ENCODE measurements around the gene ZNF66.

DNA sequence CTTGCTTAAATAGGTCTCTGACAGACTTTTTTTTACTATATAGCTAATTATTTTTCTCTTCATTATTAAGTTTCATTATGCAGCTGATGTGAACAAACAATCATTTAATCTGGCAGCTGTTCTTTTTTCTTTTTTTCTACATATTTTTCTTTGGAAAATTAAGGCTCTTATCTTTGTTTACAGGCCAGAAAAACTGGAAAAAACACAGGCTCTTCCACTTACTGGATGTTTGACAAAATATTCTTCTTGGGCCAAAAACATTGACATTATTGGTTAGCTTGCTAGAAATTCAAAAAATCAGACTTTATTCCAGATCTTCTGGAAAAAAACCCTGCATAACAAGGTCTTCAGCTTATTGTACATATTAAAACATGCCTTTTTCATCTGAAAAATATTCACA lies 15.7 kb downstream of the ZNF66 start:
- TF ChIP-seq, protein P1, sequence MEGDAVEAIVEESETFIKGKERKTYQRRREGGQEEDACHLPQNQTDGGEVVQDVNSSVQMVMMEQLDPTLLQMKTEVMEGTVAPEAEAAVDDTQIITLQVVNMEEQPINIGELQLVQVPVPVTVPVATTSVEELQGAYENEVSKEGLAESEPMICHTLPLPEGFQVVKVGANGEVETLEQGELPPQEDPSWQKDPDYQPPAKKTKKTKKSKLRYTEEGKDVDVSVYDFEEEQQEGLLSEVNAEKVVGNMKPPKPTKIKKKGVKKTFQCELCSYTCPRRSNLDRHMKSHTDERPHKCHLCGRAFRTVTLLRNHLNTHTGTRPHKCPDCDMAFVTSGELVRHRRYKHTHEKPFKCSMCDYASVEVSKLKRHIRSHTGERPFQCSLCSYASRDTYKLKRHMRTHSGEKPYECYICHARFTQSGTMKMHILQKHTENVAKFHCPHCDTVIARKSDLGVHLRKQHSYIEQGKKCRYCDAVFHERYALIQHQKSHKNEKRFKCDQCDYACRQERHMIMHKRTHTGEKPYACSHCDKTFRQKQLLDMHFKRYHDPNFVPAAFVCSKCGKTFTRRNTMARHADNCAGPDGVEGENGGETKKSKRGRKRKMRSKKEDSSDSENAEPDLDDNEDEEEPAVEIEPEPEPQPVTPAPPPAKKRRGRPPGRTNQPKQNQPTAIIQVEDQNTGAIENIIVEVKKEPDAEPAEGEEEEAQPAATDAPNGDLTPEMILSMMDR (IDR thresholded peaks at IDR 0.05): no peak
- no peak for TF ChIP-seq POLR2A (IDR thresholded peaks at IDR 0.05)
- TF ChIP-seq EP300 (IDR thresholded peaks at IDR 0.05): no peak
